Fibroblast of lung (primary cell): ENCODE measurements around the gene MCM10. TPM values are rescaled to one million over a fixed set of nuclear protein-coding genes. Genes with fewer than 3 reads are reported as not detected.

Experiments
- DNase-seq, 2 donors: peaks; one replicate each; pipeline versions ENCODE4 v3.0.0 to v3.0.0-alpha.2; 2010; ENCODE audit warnings: low read depth in 2 of 2
- H2AFZ ChIP-seq: 2 replicates; pipeline ENCODE4 v1.5.1; 2012; ENCODE audit warnings: low read length, control low read depth, inconsistent platforms
- H3K27ac ChIP-seq: 2 replicates; pipeline ENCODE4 v1.5.1; 2011; ENCODE audit warnings: low read length, control low read depth; ENCODE audit not compliant: insufficient read depth
- H3K27me3 ChIP-seq: 2 replicates; pipeline ENCODE4 v1.5.1; 2011; ENCODE audit warnings: mild to moderate bottlenecking, low read length; ENCODE audit not compliant: control insufficient read depth, insufficient read depth
- H3K36me3 ChIP-seq: 2 replicates; pipeline ENCODE4 v1.5.1; 2011; ENCODE audit warnings: low read length; ENCODE audit not compliant: control insufficient read depth, insufficient read depth
- H3K4me1 ChIP-seq: 2 replicates; pipeline ENCODE4 v1.5.1; 2011; ENCODE audit warnings: low read length; ENCODE audit not compliant: control insufficient read depth, insufficient read depth; ENCODE audit errors: extremely low read depth
- H3K4me2 ChIP-seq: 2 replicates; pipeline ENCODE4 v1.5.1; 2011; ENCODE audit warnings: low read length, control low read depth; ENCODE audit not compliant: insufficient read depth; ENCODE audit errors: extremely low read depth
- H3K4me3 ChIP-seq, 4 experiments: fragments of 200-600 bp in 1 of 4; sonication (generic) in 1 of 4; replicated peaks in 1 of 4; 2 replicates each; pipeline ENCODE4 v1.5.1; 2011 to 2016; ENCODE audit warnings: low read length in 4 of 4, low read depth in 3 of 4, mild to moderate bottlenecking in 3 of 4, control low read depth in 2 of 4, inconsistent platforms in 1 of 4, mixed read lengths in 1 of 4; ENCODE audit not compliant: insufficient read depth in 1 of 4; ENCODE audit errors: control extremely low read depth in 1 of 4
- H3K79me2 ChIP-seq: 2 replicates; pipeline ENCODE4 v1.5.1; 2012; ENCODE audit warnings: mild to moderate bottlenecking, low read length, inconsistent platforms; ENCODE audit not compliant: control insufficient read depth, insufficient read depth
- H3K9ac ChIP-seq: 2 replicates; pipeline ENCODE4 v1.5.1; 2011; ENCODE audit warnings: mild to moderate bottlenecking, low read length, control low read depth; ENCODE audit not compliant: insufficient read depth
- H3K9me3 ChIP-seq: 2 replicates; pipeline ENCODE4 v1.5.1; 2012; ENCODE audit warnings: low read depth, low read length; ENCODE audit not compliant: control insufficient read depth, insufficient read depth
- H4K20me1 ChIP-seq: 2 replicates; pipeline ENCODE4 v1.5.1; 2011; ENCODE audit warnings: low read length; ENCODE audit not compliant: control insufficient read depth, insufficient read depth; ENCODE audit errors: extremely low read depth
- EZH2 ChIP-seq: IDR thresholded peaks from 2 replicates; pipeline ENCODE4 v1.5.1; 2012; ENCODE audit warnings: low read length, control low read depth, mild to moderate bottlenecking; ENCODE audit errors: missing control alignments
- polyA plus RNA-seq, 2 donors: library from polyadenylated mRNA; depleted of rRNA in 1 of 2; stranded (reverse) in 1 of 2; unstranded in 1 of 2; fragments of >200 nt; gene quantifications; 2 replicates each; pipeline ENCODE4 v1.2.1, GENCODE V29; 2011 to 2012; ENCODE audit warnings: missing spikeins in 1 of 2
- total RNA-seq: library from RNA; depleted of rRNA; stranded (reverse); fragments of >200 nt; gene quantifications from 2 replicates; pipeline ENCODE4 v1.2.1, GENCODE V29; 2014
- TF ChIP-seq, protein P1 (sequence below), 2 donors: IDR thresholded peaks in 1 of 2; conservative IDR thresholded peaks in 1 of 2; 1 replicate in 1 of 2; 2 replicates in 1 of 2; pipeline ENCODE4 v1.5.1; 2011 to 2012; ENCODE audit warnings: low read length in 2 of 2, control low read depth in 1 of 2, inconsistent platforms in 1 of 2, low read depth in 1 of 2, mild to moderate bottlenecking in 1 of 2

The MCM10 gene
- total and polyA plus RNA-seq, 2 donors (not counting 1 experiment from before 2014, with no cell fraction given), result 0.83 to 3.1 TPM

- Histone ChIP-seq H3K27ac (no peak overlapping the region), H3K4me2 (no peak overlapping the region), H3K9ac (no peak overlapping the region), H3K4me1 (no peaks in the 10 kb centered on the region), H2AFZ (no peak overlapping the region), H4K20me1 (no peaks in the 10 kb centered on the region), H3K36me3 (peaks cover 3% of the 10 kb centered on the region), H3K4me3 (no peak overlapping the region), H3K27me3 (no peaks in the 10 kb centered on the region), H3K79me2 (no peaks in the 10 kb centered on the region), H3K9me3 (no peaks in the 10 kb centered on the region)
- no peak for TF ChIP-seq EZH2
- TF ChIP-seq, protein P1, sequence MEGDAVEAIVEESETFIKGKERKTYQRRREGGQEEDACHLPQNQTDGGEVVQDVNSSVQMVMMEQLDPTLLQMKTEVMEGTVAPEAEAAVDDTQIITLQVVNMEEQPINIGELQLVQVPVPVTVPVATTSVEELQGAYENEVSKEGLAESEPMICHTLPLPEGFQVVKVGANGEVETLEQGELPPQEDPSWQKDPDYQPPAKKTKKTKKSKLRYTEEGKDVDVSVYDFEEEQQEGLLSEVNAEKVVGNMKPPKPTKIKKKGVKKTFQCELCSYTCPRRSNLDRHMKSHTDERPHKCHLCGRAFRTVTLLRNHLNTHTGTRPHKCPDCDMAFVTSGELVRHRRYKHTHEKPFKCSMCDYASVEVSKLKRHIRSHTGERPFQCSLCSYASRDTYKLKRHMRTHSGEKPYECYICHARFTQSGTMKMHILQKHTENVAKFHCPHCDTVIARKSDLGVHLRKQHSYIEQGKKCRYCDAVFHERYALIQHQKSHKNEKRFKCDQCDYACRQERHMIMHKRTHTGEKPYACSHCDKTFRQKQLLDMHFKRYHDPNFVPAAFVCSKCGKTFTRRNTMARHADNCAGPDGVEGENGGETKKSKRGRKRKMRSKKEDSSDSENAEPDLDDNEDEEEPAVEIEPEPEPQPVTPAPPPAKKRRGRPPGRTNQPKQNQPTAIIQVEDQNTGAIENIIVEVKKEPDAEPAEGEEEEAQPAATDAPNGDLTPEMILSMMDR (conservative IDR thresholded peaks at IDR 0.05 in 1 of 2, IDR thresholded peaks at IDR 0.05 in 1 of 2; ENCODE audit: low read depth in 1 of 2, low read length in 2 of 2), result no peak
- no peak for DNase-seq
Observed at GRCh38 chr10:13191362-13191761, 30.0 kb downstream of the MCM10 start.

- DNase-seq, result no peak
- H4K20me1 ChIP-seq, result no peaks in the 10 kb centered on the region
- no peak overlapping the region for H3K9ac ChIP-seq
- no peak overlapping the region for H3K4me2 ChIP-seq
- no peak overlapping the region for H2AFZ ChIP-seq
- no peak overlapping the region for H3K4me3 ChIP-seq
- TF ChIP-seq EZH2, result no peak
- TF ChIP-seq, protein P1 (conservative IDR thresholded peaks at IDR 0.05 in 1 of 2, IDR thresholded peaks at IDR 0.05 in 1 of 2; ENCODE audit: low read depth in 1 of 2, low read length in 2 of 2), result no peak
- H3K36me3 ChIP-seq, result peaks cover 2% of the 10 kb centered on the region
- no peaks in the 10 kb centered on the region for H3K79me2 ChIP-seq
- H3K27me3 ChIP-seq, result no peaks in the 10 kb centered on the region
- no peaks in the 10 kb centered on the region for H3K9me3 ChIP-seq
- H3K27ac ChIP-seq, result no peak overlapping the region
- no peaks in the 10 kb centered on the region for H3K4me1 ChIP-seq
Observed at GRCh38 chr10:13193637-13194036, 32.3 kb downstream of the MCM10 start.

- no peak for TF ChIP-seq EZH2
- TF ChIP-seq, protein P1 (conservative IDR thresholded peaks at IDR 0.05 in 1 of 2, IDR thresholded peaks at IDR 0.05 in 1 of 2; ENCODE audit: low read depth in 1 of 2, low read length in 2 of 2), result no peak
- no peaks in the 10 kb centered on the region for H4K20me1 ChIP-seq
- peaks cover 2% of the 10 kb centered on the region for H3K36me3 ChIP-seq
- no peak overlapping the region for H2AFZ ChIP-seq
- no peaks in the 10 kb centered on the region for H3K9me3 ChIP-seq
- H3K4me2 ChIP-seq, result no peak overlapping the region
- peak; percentile 6 to 7 for DNase-seq
- no peaks in the 10 kb centered on the region for H3K79me2 ChIP-seq
- H3K4me1 ChIP-seq, result no peaks in the 10 kb centered on the region
- H3K27me3 ChIP-seq, result no peaks in the 10 kb centered on the region
- H3K27ac ChIP-seq, result no peak overlapping the region
- H3K4me3 ChIP-seq, result no peak overlapping the region
- H3K9ac ChIP-seq, result no peak overlapping the region
Observed at GRCh38 chr10:13195016-13195415, 33.7 kb downstream of the MCM10 start.
